Left renal pelvis (tissue), 4 donors: ENCODE measurements around the gene TNIP2. TPM values are rescaled to one million over a fixed set of nuclear protein-coding genes. Genes with fewer than 3 reads are reported as not detected.

ENCODE experiments used
- DNase-seq, 4 donors: peaks; one replicate each; pipeline ENCODE4 v3.0.0-alpha.2; 2013; ENCODE audit warnings: low read depth in 4 of 4, low spot score in 3 of 4
- polyA plus RNA-seq, 4 donors: library from polyadenylated mRNA; unstranded; fragments of 120-200 nt; gene quantifications; one replicate each; pipeline ENCODE4 v1.2.1, GENCODE V29; 2013; ENCODE audit not compliant: insufficient read length in 4 of 4

The TNIP2 gene
- polyA plus RNA-seq, 4 donors, result 14.7 to 24.5 (median 18.3) TPM

DNA sequence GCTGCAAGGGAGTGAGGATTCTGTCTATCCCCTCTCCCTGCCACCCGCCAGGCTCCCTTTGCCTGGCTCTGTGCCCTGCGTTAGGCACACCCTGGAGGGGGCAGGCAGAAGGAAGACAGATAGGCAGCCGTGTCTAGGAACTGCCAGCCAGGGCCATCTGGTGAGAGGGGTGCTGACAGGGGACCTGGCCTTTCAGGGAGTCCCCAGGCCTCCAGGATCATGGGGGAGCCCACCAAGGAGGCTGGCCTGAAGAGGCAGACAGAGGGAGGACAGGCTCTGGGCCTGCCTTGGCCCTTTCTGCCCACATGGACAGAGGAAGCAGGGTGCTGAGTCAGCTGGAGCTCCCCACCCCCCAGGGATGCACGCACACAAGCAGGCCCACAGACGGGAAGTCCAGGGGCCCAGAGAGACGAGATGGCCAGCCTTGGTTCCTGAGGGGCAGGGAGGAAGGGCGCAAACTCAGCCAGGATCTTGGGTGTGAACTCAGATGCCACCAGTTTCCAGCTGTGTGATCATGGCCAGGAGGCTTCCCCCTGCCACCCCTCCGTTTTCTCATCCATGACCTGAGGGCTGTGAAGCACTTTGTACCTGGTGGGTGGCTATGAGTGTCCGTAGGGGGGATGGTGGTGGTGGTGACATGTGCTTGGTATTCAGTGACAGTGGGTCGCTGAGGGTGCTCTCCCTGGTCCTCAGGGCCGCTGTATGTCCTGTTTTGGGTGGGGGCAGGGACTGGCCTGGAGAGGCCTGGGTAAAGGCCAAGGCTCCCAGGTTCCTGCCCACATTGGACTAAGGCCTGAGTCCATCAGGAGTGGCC lies 38.6 kb upstream of the TNIP2 start:
- no peak for DNase-seq

DNA sequence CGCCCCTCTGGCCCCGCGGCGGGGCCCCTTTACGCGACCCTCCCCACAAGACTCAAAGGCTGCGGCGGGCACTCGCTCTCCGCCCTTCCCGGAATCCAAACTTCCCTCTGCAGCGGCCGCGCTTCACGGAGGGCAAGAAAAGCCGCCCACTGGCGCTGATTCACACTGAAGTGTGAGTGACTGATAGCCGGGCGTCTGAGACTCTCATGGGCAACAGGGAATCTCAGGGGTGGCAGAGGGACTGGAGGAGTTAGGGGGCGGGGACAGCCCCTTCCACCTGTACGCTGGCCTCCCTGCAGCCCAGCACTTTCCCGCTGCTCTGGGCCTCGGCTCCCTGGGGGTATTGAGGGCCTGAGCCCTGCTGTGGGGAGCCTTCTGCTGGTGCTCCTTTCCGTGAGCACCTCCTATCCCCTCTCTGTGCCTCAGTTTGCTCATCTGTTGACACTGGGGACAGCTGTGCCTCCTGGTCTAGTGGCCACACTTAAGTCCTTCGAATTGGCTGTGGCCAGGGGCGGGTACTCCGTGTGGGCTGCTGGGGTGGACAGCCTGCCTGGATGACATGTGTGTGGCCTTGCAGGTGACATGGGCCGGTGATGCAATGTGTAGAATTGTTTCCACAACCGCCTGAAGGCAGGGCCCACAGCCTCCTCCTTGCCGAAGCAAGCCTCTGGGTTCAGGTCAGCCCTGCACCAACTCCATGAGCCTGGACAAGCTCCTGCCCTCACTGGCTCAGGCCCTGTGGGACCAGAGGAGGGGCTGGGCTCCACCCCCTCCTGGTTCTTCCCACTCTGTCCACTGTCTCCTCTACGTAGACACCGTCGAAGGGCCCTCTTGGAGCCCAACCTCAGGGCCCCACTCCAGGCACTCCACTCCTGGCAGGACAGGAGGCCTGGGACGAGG lies 37.7 kb upstream of the TNIP2 start:
- DNase-seq, result no peak

DNA sequence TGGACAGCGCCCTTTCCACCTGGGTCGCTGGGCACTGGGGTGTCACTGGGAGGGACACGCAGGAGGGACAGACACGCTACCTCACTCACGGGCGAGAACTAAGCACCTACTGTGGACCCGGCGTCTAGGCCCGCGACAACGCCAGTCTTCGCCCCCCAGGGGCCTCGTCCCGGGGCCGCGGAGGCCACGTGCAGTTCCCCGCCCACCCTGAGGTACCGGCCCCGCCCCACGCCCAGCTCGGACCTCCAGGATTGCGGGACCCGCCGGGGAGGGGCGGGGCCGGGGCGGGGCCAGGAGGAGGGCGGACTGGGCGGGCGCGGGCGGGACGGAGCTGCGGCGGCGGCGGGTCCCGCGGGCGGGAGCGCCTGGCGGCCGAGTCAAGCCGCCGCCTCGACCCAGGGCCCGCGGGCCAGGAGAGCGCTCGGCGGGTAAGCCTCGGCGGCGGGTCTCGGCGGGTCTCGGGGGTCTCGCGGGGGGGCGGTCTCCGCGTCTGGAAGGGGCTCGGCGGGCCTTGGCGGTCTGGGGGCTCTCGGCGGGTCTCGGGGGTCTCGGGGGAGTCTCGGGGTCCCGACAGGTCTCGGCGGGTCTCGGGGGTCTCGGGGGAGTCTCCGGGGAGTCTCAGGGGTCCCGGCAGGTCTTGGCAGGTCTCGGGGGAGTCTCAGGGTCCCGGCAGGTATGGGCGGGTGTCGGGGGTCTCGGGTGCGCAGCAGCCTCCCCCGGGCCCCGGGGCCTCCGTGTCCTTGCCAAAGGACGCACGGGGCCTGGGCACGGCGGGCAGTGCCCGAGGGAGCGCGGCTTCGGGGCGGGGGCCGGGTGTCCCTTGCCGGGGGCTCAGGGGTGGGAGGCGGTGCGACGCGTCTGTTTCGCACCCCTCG lies 36.8 kb upstream of the TNIP2 start, which contains the start of gene SH3BP2:
Gene SH3BP2 (plus strand): TSS at position 375 of the 875 bp plus-strand sequence. CDS start 27,533 bp downstream, outside the sequence.
- no peak for DNase-seq

DNA sequence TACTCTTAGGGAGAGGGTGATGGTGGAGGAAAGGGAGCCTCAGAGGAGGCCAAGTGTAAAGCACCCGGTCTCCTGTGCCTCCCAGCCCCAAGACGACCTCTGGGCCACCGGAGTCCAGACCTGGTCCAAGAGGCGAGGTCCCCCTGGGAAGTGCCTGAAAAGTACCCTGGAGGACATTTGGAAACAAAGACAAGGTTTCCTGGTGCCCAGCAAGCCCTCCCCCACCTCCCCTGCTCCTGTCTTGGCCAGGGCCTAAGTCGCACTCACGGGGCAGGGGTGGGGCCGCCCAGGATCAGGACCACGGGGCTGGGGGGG lies 36.2 kb upstream of the TNIP2 start:
- no peak for DNase-seq

DNA sequence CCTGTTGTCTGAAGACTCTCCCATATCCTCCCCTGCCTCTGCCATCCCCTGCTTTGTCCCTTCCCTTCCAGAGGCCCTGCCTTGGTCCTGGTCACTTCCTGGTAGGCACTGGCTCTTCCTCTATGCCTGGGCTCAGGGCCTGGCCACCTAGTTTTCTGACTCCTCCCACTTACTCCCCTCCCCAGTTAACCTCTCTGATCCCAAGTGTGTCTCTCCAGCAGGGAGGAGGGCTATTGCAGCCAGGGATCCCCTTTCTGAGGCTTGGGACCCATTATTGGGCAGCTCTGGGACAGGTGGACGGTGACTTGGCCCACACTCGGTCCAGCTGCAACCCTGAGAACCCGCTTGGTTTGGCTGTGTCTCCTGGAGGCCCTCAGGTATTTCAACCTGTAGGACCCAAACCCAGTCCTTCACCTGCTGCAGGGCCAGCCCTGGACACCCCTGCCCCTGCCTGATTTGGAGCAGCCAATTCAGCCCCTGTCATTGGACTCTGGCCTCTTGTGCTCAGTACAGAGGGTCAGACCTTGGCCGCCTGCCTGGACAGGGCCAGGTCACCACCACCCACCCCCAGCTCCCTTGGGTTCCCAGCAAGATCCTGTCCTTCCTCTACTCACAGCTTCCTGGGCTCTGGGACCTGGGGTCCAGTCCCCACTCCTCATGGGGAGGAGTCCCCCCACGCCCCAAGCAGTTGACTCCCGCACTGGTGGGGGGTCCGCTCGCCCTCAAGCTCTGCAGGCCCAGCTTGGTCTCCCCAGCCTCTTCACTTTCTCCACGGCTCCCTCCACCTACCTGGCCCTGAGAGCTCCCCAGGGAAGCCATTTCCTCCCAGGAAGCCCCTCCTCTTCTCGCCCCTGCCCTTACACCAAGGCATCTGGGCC lies 35.6 kb upstream of the TNIP2 start:
- no peak for DNase-seq

DNA sequence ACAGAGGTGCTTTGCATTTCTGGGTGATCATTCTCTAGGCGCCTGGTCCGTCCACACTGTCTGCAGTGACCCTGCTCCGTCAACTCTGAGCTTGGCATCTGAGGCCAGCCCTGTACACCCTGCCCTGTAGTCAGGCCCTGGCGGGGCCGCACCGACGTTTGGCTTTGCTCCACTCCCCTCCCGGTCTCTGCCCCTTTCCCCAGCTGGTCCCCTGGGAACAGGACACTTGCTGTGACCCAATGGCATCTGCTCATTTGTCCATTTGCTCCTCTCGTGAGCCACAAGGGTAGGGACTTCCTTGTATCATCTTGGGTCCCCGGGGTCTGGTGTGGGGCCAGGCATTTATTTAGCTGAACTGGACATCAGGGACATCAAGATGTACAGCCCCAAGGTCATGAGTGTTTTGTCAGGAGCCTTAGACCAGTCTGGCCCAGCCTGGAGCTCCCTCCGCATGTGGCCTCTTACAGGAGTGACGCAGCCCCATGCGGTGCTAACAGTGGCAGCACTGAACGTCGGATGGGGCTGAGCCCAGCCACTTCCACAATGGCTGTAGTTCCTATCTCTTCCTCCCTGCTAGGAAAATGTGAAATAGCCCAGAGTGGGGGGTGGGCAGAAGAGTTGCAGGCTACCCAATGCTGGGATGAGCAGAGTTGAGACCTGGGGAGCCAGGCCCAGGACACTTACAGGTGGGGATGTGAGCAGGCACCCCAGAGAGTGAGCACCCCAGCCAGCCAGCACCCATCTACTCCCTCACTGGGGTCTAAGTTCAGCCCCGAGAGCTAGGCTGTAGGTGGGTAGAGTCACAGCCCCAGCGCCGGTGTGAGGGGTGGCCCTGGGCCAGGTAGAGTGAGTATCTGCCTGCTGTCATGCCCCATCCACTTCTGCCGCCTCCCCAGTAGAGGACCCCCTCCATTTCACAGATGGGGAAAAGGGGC lies 34.7 kb upstream of the TNIP2 start:
- DNase-seq, result no peak

DNA sequence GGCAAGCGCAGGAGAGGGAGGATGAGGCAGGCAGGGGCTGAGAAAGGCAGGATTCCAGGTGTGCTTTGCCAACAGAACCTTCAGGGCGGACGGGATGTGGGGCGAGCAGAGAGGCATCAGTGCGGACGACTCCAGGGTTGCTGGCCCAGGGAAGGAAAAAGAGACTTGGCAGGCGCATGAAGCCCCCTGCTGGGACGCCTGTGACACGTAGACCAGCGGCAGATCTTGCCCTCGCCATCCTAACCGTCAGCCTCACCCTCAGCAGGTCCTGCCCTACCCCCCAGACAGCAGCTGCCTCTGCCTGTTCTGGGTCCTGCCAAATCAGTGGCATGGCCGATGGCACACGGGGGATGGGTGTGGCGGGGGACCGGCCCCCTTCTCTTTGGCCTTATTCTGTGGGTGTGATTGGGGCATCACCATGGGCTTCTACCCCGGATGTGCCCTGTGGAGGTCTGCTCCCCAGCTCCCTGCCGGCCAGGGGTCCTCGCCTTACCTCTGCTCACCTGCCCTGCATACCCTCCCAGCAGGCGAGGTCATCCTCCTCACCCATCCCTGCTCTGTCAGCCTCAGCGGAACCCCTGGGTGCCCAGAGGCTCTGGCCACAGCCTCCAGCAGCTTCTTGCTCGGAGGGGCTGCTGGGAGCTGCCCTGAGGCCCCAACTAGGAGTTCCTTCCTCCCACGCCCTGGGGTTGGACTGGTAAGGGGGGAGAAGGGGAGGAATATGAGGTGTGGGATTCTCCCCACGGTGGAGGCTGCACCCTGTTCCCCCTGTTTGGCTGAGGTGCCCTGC lies 33.9 kb upstream of the TNIP2 start:
- no peak for DNase-seq

DNA sequence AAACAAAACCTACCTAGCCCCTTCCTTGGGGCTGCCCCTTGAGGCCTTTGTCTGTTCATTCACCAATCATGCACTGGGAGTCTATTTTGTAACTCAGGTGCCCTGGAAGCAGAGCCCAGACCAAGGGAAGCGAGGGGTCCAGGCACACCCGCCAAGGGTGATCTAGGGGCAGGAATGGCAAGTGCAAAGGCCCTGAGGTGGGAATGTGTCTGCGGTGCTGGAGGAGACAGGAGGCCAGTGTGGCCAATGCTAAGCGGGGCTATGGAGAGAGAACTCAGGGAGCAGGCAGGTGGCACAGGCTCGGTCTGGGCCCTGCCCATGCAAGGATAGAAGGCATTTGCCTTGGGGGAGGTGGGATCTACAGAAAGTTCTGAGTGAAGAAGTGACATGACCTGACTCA lies 33.2 kb upstream of the TNIP2 start:
- DNase-seq, result no peak

DNA sequence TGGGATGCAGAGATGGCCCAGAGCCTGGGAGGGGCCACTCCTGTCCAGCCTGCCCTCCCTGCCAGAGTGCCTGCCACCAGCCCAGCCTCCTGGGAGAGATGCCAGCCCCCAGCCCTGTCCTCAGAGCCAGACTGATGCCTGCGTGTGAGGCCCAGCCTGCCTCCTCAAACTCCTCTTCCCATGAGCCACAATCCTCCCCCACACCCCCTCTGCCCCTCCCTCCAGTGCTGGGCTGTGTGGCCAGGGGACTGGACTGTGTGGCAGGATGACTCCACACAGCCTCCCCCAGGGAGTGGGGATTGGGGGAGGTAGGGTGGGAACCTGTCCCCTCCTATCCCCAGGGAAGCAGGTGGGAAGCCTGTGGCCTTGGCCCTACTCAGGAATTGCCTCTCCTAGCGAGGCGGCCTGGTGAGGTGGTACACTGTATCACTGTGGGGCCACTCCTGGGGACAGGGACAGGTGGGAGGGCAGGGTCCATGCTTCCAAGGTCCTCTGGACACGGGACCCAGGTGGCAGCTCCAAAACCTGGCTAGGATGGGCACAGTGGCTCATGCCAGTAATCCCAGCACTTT lies 32.5 kb upstream of the TNIP2 start:
- DNase-seq, result no peak

DNA sequence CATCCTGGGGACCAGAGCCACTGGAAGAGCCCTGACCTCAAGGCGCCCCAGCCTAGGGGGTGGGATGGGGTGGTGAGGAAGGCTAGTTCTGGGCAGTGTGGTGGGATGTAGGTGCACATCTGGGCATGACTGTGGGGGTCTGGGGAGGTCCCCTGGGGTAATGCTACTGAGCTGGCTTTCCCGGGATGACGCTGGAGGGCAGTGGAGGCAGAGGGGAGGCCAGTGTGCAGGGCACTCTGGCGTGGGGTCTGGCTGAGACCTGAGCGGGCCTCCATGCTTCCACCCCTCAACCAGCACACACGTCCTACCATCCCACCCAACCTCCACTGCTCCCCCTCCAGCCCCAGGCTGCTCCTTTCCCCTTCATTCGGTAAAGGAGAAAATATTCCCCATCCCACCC lies 32.0 kb upstream of the TNIP2 start:
- no peak for DNase-seq

DNA sequence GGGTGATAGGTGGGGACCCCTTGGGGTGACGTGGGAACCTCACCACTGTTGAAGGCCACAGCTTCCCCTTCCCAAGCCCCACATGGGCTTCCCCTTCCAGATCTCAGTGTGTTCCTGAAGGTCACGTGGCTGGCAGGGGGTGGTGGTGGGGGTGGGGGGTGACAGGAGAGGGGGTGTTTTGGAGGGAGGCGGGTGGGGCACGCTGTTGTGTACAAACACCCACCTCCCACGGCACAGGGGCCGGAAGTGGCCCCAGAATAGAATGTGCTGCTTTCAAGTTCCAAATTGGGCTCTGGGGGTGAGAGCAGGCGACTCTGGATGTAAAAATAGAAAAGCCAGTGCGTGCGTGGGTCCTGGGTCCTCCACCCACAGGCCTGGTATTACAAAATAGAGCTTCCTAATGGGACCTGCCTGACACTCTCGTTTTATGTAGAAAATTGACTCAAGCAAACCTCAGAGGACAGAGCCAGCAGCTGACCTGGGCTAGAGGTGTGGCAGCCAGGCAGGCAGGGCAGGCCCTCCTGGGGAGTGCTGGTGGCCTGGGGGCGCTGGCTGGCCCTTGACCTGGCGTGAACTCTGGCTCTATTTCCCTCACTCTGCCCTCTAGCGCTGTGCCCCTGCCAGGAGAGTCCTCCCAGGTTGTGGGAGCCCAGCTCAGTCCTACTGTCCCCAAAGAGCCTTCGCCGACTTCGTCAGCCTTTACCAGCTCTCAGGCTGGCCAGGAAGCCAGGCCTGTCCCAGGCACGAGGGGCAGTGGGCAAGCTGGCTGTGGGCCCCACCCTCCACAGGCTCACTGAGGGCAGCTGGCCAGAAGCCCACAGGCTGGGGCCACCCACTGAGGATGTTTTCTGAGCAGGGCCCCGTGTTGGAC lies 31.3 kb upstream of the TNIP2 start:
- no peak for DNase-seq

DNA sequence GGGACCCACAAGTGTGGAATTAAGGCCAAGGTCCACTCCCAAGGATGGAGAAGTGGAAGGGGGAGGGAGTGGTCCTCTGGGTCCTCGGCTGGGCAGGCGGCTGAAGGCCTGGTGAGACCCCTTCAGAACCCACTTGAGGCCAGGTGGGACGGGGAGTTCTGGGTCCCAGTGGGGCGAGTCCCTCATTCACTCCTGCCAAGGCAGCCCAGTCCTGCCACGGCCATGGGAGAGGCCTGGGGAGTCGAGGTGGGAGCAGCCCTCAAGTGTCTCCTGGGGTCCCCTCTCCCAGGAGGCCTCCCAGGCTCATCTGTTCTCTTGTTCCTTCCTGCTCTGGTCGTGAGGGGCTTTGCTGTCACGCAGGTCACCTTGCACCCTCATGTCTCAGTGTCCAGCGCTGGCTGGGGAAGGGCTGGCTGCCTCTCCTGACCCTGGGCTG lies 30.7 kb upstream of the TNIP2 start:
- DNase-seq, result no peak

DNA sequence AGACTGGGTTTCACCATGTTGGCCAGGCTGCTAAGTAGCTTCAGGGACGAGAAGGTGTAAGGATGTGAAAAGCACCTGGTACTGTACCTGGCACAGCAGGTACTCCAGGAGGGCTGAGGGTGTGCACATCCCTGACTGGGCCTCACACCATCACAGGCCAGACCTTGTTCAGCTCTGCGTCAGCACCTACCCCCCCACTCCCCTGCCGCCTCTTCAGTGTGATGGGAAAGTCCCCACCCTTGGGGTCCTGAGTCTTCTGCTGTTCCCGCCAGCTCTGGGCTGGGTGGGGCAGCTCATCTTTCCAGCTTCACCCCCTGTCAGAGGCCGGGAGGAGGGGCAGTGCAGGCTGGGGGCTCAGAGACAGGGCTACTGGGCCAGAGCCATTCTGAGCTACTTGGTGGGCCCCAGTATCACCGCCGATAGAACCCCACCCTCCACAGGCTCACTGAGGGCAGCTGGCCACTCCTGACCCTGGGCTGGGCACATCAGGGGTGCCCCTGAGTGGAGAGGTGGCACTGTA lies 30.1 kb upstream of the TNIP2 start:
- DNase-seq, result no peak

DNA sequence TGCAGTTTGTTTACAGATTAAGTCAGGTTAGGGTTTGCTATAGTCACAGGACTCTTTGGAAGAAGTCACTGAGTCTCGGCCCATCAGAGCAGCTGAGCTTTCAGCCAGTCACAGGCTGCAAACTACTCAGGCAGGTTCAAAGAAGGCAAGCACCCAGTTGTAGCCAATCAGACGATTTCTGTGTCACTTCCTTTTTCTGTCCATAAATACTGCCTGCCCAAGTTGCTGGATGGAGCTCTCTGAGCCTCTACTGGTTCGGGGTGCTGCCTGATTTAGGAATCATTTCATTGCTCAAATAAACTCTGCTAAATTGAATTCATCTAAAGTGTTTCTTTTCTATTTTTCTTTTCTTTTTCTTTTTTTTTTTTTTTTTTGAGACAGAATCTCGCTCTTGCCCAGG lies 29.5 kb upstream of the TNIP2 start:
- DNase-seq, result no peak

DNA sequence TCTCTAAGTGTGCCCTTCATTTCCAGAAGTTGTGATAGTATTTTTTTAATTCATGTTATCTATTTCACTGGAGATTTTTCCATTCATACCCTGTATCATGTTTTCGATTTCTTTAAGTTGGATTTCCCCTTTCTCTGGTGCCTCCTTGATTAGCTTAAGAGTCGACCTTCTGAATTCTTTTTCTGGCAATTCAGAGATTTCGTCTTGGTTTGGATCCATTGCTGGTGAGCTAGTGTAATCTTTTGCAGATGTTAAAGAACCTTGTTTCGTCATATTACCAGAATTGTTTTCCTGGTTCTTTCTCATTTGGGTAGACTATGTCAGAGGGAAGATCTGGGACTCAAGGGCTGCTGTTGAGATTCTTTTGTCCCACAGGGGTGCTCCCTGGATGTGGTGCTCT lies 27.7 kb upstream of the TNIP2 start:
- DNase-seq, result no peak

DNA sequence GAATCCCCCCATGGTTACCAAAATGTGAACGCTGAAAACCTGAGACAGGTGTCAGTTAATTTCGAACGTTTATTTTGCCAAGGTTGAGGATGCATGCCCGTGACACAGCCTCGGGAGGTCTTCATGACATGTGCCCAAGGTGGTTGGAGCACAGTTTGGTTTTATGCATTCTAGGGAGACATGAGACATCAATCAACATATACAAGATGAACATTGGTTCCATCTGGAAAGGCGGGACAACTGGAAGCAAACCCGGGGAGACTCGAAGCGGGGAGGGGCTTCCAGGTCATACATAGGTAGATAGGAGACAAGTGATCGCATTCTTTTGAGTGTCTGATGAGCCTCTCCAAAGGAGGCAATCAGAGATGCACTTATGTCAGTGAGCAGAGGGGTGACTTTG lies 25.8 kb upstream of the TNIP2 start:
- DNase-seq, result no peak
